Progenitor cell of endocrine pancreas (in vitro differentiated cells): ENCODE data around the gene DHRS1. TPM values are rescaled to one million over a fixed set of nuclear protein-coding genes. Genes with fewer than 3 reads are reported as not detected.

Experiments used
- DNase-seq: peaks from one replicate; pipeline ENCODE4 v3.0.0; 2021; ENCODE audit warnings: low spot score; ENCODE audit not compliant: unreplicated experiment
- H3K27ac Mint-ChIP-seq: 2 replicates; pipeline ENCODE4 v1.8.0; 2021; ENCODE audit warnings: mild to moderate bottlenecking, moderate library complexity, mixed read lengths
- H3K27me3 Mint-ChIP-seq: 2 replicates; pipeline ENCODE4 v1.8.0; 2021; ENCODE audit warnings: mixed read lengths
- H3K36me3 Mint-ChIP-seq: 2 replicates; pipeline ENCODE4 v1.8.0; 2022; ENCODE audit warnings: mixed read lengths; ENCODE audit not compliant: insufficient read depth
- H3K4me1 Mint-ChIP-seq: 2 replicates; pipeline ENCODE4 v1.8.0; 2021; ENCODE audit warnings: low read depth, mixed read lengths
- H3K4me3 Mint-ChIP-seq: 2 replicates; pipeline ENCODE4 v1.8.0; 2021; ENCODE audit warnings: low read depth, mild to moderate bottlenecking, moderate library complexity, mixed read lengths
- H3K9me3 Mint-ChIP-seq: 2 replicates; pipeline ENCODE4 v1.8.0; 2021; ENCODE audit warnings: low read depth, mixed read lengths
- total RNA-seq: library from RNA; stranded (reverse); gene quantifications from 2 replicates; pipeline ENCODE4 v1.2.1, GENCODE V29; 2021
- TF ChIP-seq, protein P1 (sequence below): fragments of 200-600 bp; sonication (generic); IDR thresholded peaks from one replicate; pipeline ENCODE4 v1.5.0; 2021; ENCODE audit warnings: antibody characterized with exemption, mild to moderate bottlenecking; ENCODE audit not compliant: unreplicated experiment

The DHRS1 gene
- total RNA-seq, 1 donor from 2014 or later: 33.4 TPM

- no peaks in the 10 kb centered on the region for H3K4me1 Mint-ChIP-seq
- H3K27ac Mint-ChIP-seq: no peak overlapping the region
- H3K4me3 Mint-ChIP-seq: no peak overlapping the region
- no peaks in the 10 kb centered on the region for H3K9me3 Mint-ChIP-seq
- TF ChIP-seq, protein P1, sequence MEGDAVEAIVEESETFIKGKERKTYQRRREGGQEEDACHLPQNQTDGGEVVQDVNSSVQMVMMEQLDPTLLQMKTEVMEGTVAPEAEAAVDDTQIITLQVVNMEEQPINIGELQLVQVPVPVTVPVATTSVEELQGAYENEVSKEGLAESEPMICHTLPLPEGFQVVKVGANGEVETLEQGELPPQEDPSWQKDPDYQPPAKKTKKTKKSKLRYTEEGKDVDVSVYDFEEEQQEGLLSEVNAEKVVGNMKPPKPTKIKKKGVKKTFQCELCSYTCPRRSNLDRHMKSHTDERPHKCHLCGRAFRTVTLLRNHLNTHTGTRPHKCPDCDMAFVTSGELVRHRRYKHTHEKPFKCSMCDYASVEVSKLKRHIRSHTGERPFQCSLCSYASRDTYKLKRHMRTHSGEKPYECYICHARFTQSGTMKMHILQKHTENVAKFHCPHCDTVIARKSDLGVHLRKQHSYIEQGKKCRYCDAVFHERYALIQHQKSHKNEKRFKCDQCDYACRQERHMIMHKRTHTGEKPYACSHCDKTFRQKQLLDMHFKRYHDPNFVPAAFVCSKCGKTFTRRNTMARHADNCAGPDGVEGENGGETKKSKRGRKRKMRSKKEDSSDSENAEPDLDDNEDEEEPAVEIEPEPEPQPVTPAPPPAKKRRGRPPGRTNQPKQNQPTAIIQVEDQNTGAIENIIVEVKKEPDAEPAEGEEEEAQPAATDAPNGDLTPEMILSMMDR: no peak
- no peaks in the 10 kb centered on the region for H3K36me3 Mint-ChIP-seq
- peaks cover 59% of the 10 kb centered on the region for H3K27me3 Mint-ChIP-seq
- no peak for DNase-seq
Observed at GRCh38 chr14:24321212-24321975, 21.8 kb upstream of the DHRS1 start.

DNA sequence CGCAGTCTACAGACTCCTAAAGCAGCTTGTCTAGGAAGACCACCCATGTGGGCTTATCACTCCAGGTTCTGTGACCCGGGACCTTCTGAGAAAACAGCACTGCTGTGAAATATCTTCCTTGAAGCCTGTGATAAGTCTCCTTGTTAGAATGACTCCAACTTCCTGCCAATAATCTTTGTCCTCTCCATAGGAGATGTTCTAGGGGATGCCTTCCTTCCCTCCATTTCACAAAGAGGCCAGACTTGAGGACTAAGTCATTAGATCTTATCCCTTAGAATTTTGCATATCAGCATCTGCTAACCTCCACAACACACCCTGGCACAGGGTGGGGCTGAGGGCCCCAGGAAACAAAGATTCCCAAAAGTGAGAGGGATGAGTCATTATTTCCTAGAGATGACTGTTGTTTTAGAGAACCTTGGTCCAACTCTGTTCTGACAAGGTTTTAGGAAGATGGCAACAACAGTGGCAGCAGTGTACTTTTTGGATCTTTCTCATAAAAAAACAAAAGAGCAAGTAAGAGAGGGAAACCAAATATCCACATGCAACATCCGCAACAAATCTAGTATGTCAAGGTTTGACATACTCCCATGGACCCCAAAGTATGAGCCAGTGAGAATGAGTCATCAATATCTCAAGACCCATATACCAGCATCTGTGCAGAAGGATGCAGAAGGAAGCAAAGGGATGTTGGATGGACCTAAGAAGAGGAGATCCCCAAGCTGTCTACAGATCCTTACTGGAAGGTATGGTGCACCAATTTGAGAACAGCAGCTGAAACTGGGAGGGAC lies 17.8 kb upstream of the DHRS1 start:
- DNase-seq: no peak
- peaks cover 52% of the 10 kb centered on the region for H3K27me3 Mint-ChIP-seq
- H3K4me1 Mint-ChIP-seq: no peaks in the 10 kb centered on the region
- H3K9me3 Mint-ChIP-seq: no peaks in the 10 kb centered on the region
- H3K27ac Mint-ChIP-seq: no peak overlapping the region
- no peaks in the 10 kb centered on the region for H3K36me3 Mint-ChIP-seq
- TF ChIP-seq, protein P1: no peak
- H3K4me3 Mint-ChIP-seq: no peak overlapping the region

- Mint-ChIP-seq H3K36me3 (no peaks in the 10 kb centered on the region), H3K27ac (no peak overlapping the region), H3K4me1 (no peaks in the 10 kb centered on the region), H3K4me3 (no peak overlapping the region), H3K9me3 (no peaks in the 10 kb centered on the region), H3K27me3 (peaks cover 46% of the 10 kb centered on the region)
- TF ChIP-seq, protein P1: no peak
- no peak for DNase-seq
Observed at GRCh38 chr14:24316597-24316950, 17.0 kb upstream of the DHRS1 start.

GRCh38 chr14:24315807-24316596 lies 16.4 kb upstream of the DHRS1 start:
- H3K4me3 Mint-ChIP-seq: no peak overlapping the region
- no peaks in the 10 kb centered on the region for H3K4me1 Mint-ChIP-seq
- no peaks in the 10 kb centered on the region for H3K36me3 Mint-ChIP-seq
- H3K27ac Mint-ChIP-seq: no peak overlapping the region
- no peak for DNase-seq
- TF ChIP-seq, protein P1: peak; percentile 13
- H3K27me3 Mint-ChIP-seq: peaks cover 45% of the 10 kb centered on the region
- H3K9me3 Mint-ChIP-seq: no peaks in the 10 kb centered on the region

GRCh38 chr14:24315243-24315806 lies 15.7 kb upstream of the DHRS1 start:
- Mint-ChIP-seq H3K27me3 (peaks cover 44% of the 10 kb centered on the region), H3K4me1 (no peaks in the 10 kb centered on the region)

More at GRCh38 chr14:24315243-24315806, 15.7 kb upstream of the DHRS1 start:
- TF ChIP-seq, protein P1: no peak
- Mint-ChIP-seq H3K36me3 (no peaks in the 10 kb centered on the region), H3K9me3 (no peaks in the 10 kb centered on the region), H3K27ac (no peak overlapping the region), H3K4me3 (no peak overlapping the region)
- no peak for DNase-seq
